Measurements from ENCODE around the gene FGL2.
"Not testable (repeated sequence)": the region's sequence is repeated elsewhere in the genome, so short reads cannot be mapped to it uniquely, and the experiment has no call there.

The FGL2 gene, protein sequence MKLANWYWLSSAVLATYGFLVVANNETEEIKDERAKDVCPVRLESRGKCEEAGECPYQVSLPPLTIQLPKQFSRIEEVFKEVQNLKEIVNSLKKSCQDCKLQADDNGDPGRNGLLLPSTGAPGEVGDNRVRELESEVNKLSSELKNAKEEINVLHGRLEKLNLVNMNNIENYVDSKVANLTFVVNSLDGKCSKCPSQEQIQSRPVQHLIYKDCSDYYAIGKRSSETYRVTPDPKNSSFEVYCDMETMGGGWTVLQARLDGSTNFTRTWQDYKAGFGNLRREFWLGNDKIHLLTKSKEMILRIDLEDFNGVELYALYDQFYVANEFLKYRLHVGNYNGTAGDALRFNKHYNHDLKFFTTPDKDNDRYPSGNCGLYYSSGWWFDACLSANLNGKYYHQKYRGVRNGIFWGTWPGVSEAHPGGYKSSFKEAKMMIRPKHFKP

DNA sequence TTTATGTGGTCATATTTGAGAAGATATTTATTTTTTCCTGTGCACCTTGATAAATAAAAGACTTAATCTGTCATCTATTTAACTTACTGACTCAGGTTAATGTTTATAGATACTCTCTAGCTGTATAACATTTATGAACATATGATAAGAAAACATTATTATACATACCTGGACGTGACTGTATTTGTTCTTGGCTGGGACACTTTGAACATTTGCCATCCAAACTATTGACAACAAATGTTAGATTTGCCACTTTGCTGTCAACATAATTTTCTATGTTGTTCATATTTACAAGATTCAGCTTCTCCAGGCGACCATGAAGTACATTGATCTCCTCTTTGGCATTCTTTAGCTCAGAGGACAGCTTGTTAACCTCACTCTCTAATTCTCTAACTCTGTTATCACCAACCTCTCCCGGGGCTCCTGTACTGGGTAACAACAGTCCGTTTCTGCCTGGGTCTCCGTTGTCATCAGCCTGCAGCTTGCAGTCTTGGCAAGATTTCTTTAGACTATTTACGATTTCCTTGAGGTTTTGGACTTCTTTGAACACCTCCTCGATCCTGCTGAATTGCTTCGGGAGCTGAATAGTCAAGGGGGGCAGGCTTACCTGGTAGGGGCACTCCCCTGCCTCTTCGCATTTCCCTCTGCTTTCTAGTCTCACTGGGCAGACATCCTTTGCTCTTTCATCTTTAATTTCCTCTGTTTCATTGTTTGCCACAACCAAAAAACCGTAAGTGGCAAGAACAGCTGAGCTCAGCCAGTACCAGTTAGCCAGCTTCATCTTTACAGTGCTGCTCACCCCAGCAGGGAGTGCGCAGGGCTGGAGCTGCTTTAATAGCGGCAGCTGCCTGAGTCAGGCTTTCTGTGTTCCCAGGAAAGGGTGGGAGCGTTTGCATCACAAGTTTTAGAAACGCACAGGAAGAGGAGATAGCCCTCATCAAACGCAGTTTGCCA lies at the start of gene FGL2:
Gene FGL2 (minus strand): TSS at position 807 of the 954 bp plus-strand sequence. CDS start 26 bp downstream, at position 781.
- peak; percentile 60 to 77 for DNase-seq

- no peak for DNase-seq
Measured at GRCh38 chr7:77248154-77248553, 48.5 kb upstream of the FGL2 start.

DNA sequence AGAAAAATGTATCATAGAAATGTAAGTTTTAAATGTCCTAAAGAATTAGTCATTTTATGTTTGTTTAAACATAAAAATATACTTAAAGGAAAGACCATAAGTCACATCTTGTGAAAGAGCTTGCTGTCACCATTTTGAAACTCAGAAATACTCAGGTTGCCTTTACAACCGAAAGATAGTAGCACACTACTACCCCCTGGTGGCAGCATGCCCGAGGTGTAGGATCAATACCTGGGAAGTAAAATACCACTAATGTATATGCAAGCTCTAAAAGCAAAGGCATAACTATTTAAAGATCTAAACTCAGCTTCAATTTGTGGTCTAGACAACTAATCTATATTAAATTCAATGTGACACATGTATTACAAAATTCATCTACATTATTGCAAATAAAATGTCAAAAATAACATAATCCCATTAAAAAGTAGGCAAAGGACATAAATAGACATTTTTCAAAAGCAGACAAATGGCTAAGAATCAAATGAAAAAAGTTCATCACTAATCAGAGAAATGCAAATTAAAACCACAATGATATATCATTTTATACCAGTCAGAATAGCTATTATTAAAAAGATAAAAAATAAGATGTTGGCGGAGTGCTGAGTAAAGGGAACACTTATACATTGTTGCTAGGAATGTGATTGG lies 47.7 kb upstream of the FGL2 start:
- DNase-seq = peak; percentile 86 to 88

DNA sequence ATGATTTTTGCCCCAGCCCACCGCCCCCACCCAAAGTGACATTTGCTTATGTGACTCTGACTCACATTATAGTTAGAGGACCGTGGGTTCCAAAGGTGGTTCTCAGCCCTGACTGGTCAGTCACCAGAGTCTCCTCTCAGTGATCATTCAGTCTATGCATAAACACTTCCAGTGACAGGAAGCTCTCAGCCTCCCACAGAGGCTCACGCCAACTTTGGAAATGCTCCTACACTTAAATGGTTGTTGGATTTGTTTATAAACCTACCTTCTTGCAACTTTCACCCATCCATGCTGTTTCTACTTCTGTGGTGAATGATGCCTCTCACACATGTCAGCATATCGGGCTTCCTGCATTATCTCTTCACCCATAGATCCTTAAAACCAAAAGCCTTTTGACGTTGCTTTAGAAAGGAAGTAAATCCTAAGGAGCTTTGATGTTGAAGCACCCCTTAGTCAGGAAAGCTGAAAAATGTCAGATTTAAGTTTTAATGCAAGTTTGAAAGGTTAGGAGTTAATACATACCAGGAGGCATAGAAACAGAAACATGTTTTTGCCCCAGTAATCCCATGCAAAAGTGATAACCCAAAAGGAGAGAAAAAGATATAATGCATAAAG lies 46.5 kb upstream of the FGL2 start:
- DNase-seq = no peak

DNA sequence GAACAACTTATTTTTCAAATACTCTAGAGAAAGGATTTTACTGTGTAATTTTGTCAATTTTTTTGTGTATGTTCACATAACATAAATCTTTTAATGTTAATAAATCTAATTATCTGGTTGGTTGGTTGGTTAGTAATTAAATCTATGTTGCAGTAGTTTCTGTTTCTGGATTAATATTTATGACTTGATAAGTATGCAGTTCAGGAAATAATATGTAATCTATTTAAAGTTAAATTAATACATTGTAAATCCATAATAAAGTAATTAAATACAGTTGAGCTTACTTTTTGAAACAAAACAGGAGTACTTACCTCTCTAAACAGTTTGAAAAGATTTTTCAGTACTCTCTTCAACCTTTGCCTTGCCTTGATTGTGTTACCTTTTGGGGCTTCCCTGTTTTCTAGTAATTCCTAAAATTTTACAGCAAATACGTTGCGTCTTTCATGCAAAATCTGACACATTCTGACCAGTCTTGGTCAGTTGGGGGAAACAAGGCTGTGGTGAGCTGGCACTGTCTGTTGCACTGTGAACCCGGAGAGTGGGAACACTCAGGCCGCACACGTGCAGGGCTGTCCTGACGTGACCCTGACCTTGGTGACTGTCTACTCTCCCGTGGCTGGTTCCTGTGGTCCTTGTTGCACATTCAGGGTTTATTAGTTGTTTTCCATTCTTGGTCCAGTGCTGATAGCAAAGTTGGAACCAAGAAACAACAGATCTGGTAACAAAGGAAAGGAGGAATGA lies 45.6 kb upstream of the FGL2 start:
- no peak for DNase-seq

DNA sequence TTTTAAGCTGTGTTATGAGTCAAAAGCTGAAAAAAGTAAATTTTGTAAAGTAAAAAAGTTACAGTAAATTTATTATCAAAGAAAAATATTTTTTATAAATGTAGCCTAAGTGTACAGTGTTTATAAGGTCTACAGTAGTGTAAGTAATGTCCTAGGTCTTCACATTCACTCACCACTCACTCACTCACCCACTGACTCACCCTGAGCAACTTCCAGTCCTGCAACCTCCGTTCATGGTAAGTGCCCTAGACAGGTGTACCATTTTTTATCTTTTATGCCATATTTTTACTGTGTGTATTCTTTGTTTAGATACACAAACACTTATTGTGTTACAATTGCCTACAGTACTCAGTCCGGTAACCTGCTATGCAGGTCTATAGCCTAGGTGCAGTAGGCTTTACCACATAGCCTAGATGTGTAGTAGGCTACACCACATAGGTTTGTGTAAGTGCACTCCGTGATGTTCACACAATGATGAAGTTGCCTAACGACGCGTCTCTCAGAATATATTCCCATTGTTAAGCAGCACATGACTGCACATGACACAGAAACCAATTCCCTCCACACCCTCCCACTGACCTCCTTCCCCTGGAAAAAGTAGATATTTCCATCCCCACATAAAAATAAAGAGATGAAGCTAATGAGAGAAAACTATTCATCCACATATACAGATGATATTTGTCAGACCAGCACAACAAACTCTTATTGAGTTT lies 44.8 kb upstream of the FGL2 start:
- DNase-seq = no peak

GRCh38 chr7:77242554-77242953 lies 42.9 kb upstream of the FGL2 start:
- DNase-seq = no peak

DNA sequence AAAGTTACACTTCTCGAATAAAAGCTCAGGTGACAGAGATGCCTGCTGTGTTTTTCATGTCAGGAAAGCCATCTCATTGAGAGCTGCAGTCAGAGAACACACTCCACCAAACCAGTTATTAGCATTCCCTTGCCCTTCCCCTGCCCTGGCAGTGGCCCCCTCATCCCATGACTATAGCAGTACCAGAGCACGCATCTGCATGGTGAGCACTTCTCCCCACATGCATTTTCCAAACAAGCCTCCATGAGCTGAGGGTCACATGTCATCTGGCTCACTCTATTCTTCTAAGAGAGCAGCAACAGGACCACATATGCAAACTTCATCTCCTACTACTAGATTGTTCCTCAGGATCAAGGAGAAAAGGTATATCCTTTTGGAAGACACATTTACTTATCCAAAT lies 42.4 kb upstream of the FGL2 start:
- DNase-seq = no peak

GRCh38 chr7:77239471-77239870 lies 39.9 kb upstream of the FGL2 start:
- DNase-seq = no peak

GRCh38 chr7:77238703-77239136 lies 39.1 kb upstream of the FGL2 start:
- peak; percentile 25 to 50 for DNase-seq

GRCh38 chr7:77235276-77235675 lies 35.7 kb upstream of the FGL2 start:
- DNase-seq = no peak

- no peak for DNase-seq
Measured at GRCh38 chr7:77232467-77232866, 32.8 kb upstream of the FGL2 start.

- DNase-seq = not testable (repeated sequence)
Measured at GRCh38 chr7:77228795-77229194, 29.2 kb upstream of the FGL2 start.

DNA sequence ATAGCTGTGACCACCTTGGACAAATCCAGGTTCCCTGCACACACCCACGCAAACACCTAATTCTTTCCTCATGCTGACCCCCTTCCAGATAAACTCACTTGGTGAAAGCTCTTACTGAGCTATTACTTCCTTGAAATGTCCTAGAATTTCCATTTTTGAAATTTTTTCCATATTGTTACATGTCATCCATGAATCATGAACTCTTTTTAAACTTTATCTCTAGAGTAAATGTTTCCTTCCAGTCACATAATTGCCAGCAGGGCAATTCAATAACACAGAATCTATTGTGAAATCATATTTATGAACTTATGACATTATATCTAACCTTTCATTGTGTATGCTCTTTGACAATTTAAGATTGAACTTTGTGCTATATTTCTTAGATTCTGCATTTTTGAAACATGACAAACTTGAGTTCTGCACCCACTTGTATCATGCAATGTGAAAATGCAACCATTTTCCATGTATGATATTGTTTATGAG lies 26.8 kb upstream of the FGL2 start:
- no peak for DNase-seq

DNA sequence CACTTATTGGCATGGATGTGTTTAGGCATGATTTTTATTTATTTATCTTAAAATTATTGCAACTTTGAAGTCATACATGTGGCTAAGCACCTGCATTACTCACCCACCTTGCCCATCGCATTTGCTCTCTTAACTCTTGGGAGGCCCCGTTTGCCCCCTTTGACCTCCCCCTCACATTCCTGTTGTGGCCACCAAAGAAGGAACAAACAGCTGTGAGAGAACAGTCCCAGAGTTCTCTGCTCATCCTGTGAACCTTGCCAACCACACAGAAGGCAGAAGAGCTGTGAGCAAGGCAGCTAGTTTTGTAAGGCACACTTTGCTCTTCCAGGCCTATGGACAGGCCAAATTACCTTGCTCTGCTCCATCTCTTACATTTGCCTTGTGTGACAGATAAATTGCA lies 23.6 kb upstream of the FGL2 start:
- no peak for DNase-seq

DNA sequence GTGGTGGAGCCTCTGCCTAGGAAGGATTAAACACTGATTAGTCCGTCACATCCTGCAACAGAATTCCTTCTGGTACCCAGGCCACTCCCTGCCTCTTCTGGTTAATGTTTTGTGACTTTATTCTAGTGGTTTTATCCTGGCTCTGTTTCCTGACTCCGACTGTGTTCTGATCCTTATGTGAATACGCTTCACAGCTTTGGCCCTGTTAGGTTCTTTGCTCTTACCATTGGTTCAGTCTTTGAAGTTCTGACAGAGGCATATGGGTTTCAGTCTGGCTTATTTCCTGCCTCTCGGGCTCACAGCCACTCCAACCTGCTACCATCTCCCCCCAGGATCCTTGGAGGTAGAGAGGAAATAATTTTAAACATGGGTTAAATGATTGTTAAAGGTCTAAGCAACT lies 23.2 kb upstream of the FGL2 start:
- no peak for DNase-seq

DNA sequence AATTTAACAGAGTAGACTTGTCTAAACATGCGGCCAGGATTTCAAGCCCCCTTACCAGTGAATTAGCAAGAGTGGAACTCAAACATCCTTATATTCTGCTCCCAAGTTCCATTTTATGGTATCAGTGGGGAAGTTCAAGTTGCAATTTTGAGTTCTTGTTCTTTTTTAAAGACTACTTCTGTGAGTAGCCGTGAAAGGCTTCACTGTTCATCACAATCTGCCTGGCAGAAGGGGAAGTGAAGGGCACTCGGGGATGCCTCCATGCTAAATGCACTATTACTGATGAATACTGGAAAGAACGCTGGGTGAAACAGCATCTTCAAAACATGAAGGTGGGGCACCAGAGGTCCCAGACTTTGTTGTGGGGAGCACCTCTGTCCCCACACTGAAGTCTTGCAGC lies 22.4 kb upstream of the FGL2 start:
- DNase-seq = no peak

DNA sequence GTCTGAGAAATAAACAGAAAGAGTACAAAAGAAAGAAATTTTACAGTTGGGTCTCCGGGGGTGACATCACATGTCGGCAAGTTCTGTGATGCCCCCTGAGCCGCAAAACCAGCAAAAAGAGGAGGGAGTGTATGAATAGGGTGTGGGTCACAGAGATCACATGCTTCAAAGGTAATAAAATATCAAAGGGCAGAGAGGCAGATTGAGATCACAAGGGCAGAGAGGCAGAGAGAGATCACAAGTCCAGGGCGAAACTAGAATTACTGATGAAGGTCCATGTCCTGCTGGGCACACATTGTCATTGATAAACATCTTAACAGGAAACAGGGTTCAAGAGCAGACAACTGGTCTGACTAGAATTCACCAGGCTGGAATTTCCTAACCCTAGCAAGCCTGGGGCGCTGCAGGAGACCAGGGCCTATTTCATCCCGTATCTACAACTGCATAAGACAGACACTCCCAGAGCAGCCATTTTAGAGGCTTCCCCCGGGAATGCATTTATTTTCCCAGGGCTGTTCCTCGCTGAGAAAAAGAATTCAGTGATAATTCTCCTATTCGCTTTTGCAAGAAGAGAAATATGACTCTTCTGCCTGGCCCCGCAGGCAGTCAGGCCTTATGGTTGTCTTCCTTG lies 20.2 kb upstream of the FGL2 start:
- DNase-seq = not testable (repeated sequence)

GRCh38 chr7:77217474-77218185 lies 18.0 kb upstream of the FGL2 start:
- no peak for DNase-seq
